Measurements from ENCODE around the gene SFTPA1.

DNA sequence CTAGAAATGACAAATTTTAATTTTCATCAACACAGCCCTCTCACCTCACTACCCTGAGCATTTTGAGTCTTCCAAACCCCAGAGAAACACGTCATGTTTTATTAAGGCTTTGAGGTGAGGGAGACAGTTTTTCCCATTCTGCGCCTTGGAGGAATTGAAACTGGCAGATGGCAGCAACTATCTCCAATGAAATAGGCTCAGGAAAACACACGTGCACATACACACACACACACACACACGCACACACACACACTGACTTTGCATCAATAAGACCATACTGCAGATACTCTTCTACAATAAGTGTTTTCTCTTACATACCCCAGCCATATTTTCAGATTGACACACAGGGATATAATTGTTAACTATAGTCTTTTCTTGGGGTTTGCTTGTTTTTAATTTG is 47.3 kb upstream of the SFTPA1 start:
- TF ChIP-seq ATF7 (IDR thresholded peaks at IDR 0.05) (no peak), CSDE1 (IDR thresholded peaks at IDR 0.05) (no peak)
- TF ChIP-seq, protein P1, sequence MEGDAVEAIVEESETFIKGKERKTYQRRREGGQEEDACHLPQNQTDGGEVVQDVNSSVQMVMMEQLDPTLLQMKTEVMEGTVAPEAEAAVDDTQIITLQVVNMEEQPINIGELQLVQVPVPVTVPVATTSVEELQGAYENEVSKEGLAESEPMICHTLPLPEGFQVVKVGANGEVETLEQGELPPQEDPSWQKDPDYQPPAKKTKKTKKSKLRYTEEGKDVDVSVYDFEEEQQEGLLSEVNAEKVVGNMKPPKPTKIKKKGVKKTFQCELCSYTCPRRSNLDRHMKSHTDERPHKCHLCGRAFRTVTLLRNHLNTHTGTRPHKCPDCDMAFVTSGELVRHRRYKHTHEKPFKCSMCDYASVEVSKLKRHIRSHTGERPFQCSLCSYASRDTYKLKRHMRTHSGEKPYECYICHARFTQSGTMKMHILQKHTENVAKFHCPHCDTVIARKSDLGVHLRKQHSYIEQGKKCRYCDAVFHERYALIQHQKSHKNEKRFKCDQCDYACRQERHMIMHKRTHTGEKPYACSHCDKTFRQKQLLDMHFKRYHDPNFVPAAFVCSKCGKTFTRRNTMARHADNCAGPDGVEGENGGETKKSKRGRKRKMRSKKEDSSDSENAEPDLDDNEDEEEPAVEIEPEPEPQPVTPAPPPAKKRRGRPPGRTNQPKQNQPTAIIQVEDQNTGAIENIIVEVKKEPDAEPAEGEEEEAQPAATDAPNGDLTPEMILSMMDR (IDR thresholded peaks at IDR 0.05 in 2 of 3, conservative IDR thresholded peaks at IDR 0.05 in 1 of 3; ENCODE audit: insufficient read depth in 2 of 3, low read depth in 1 of 3, low read length in 3 of 3) = no peak

Data from K562 (cell line).